ENCODE results near the gene SCGB1C2. TPM values are rescaled to one million over a fixed set of nuclear protein-coding genes. Genes with fewer than 3 reads are reported as not detected.

The SCGB1C2 gene
- total RNA-seq, 1 experiment from 2014 or later: not detected

- Histone ChIP-seq H2BK120ac (ENCODE audit: low read depth, low read length, poor library complexity, severe bottlenecking) (no peak overlapping the region), H3K79me1 (ENCODE audit: insufficient read depth, low read depth, low read length, poor library complexity, severe bottlenecking) (no peaks in the 10 kb centered on the region), H3K18ac (ENCODE audit: insufficient read length, low read depth, low read length) (no peak overlapping the region), H2AK5ac (ENCODE audit: insufficient read length, low read length) (no peak overlapping the region), H2AFZ (ENCODE audit: low read length) (no peak overlapping the region), H2BK5ac (ENCODE audit: insufficient read length, low read length) (no peak overlapping the region), H3K9me3 (ENCODE audit: control insufficient read depth, low read depth, low read length) (no peaks in the 10 kb centered on the region), H2BK20ac (ENCODE audit: low read depth, low read length, poor library complexity, severe bottlenecking) (no peak overlapping the region), H3K56ac (ENCODE audit: insufficient read length, low read depth, low read length) (no peak overlapping the region), H2BK15ac (ENCODE audit: low read depth, low read length) (no peak overlapping the region), H3K79me2 (ENCODE audit: insufficient read depth, low read length) (no peaks in the 10 kb centered on the region), H3K27me3 (ENCODE audit: insufficient read depth, low read length) (no peaks in the 10 kb centered on the region), H4K5ac (ENCODE audit: insufficient read length, low read depth, low read length) (no peak overlapping the region), H4K91ac (ENCODE audit: insufficient read length, low read depth, low read length) (no peak overlapping the region), H4K8ac (replicated peaks; ENCODE audit: insufficient read length, low read depth, low read length) (no peak overlapping the region), H2BK12ac (ENCODE audit: insufficient read length, low read depth, low read length) (no peak overlapping the region), H3K4ac (ENCODE audit: low read depth, low read length) (no peak overlapping the region), H4K20me1 (ENCODE audit: control insufficient read depth, insufficient read depth, insufficient read length) (no peaks in the 10 kb centered on the region), H3K23ac (ENCODE audit: insufficient read length, low read depth, low read length) (no peak overlapping the region), H3K4me2 (ENCODE audit: insufficient read depth, insufficient read length, low read length) (no peak overlapping the region), H3T11ph (ENCODE audit: low read length) (no peak overlapping the region), H3K27ac (ENCODE audit: insufficient read length, low read depth, low read length) (no peak overlapping the region), H3K14ac (ENCODE audit: insufficient read depth, low read length) (no peak overlapping the region), H3K4me1 (ENCODE audit: insufficient read depth, low read length) (no peaks in the 10 kb centered on the region), H3K9ac (ENCODE audit: extremely low read depth, insufficient read length, low read length) (no peak overlapping the region), H3K23me2 (ENCODE audit: insufficient read length, low read depth, low read length, poor library complexity, severe bottlenecking) (no peaks in the 10 kb centered on the region)
- H3K27ac Mint-ChIP-seq: peak overlapping the region in 2 of 3 experiments; percentile 66 to 70; a peak in 2 of 7 replicates
- H3K36me3 Mint-ChIP-seq (ENCODE audit: insufficient read depth in 1 of 3, low read depth in 3 of 3): no peaks in the 10 kb centered on the region
- no peaks in the 10 kb centered on the region for H3K4me1 Mint-ChIP-seq
- WGBS (ENCODE audit: extremely low coverage, insufficient read length, low lambda C conversion rate): no CpG with 5 or more reads among the region's 11 CpGs
- no peak for DNase-seq
- peaks cover 2% of the 10 kb centered on the region for H3K27me3 Mint-ChIP-seq (ENCODE audit: low read depth)
- no peaks in the 10 kb centered on the region for H3K9me3 Mint-ChIP-seq
- H3K4me3 Mint-ChIP-seq: no peak overlapping the region
- TF ChIP-seq, protein P1, sequence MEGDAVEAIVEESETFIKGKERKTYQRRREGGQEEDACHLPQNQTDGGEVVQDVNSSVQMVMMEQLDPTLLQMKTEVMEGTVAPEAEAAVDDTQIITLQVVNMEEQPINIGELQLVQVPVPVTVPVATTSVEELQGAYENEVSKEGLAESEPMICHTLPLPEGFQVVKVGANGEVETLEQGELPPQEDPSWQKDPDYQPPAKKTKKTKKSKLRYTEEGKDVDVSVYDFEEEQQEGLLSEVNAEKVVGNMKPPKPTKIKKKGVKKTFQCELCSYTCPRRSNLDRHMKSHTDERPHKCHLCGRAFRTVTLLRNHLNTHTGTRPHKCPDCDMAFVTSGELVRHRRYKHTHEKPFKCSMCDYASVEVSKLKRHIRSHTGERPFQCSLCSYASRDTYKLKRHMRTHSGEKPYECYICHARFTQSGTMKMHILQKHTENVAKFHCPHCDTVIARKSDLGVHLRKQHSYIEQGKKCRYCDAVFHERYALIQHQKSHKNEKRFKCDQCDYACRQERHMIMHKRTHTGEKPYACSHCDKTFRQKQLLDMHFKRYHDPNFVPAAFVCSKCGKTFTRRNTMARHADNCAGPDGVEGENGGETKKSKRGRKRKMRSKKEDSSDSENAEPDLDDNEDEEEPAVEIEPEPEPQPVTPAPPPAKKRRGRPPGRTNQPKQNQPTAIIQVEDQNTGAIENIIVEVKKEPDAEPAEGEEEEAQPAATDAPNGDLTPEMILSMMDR (conservative IDR thresholded peaks at IDR 0.05): no peak
These were observed 11.4 kb downstream of the SCGB1C2 start for GRCh38 chr17:148757-149156.
